Hepatocyte (in vitro differentiated cells): Measurements from ENCODE around the gene MAP10.

Experiments used
- CTCF ChIP-seq: fragments of 200-600 bp; sonication (generic); IDR thresholded peaks from 2 replicates; pipeline ENCODE4 v1.5.1; 2016; ENCODE audit warnings: antibody characterized with exemption, mild to moderate bottlenecking; ENCODE audit not compliant: poor library complexity
- EZH2 ChIP-seq: fragments of 200-600 bp; sonication (generic); IDR thresholded peaks from 2 replicates; pipeline ENCODE4 v1.6.1; 2016; ENCODE audit warnings: antibody characterized with exemption, mild to moderate bottlenecking, borderline replicate concordance
- EZH2phosphoT487 ChIP-seq: fragments of 200-600 bp; sonication (generic); IDR thresholded peaks from one replicate; pipeline ENCODE4 v1.6.1; 2018; ENCODE audit warnings: antibody characterized with exemption, mild to moderate bottlenecking, low read depth, moderate library complexity; ENCODE audit not compliant: unreplicated experiment, severe bottlenecking

- TF ChIP-seq EZH2phosphoT487 (no peak), CTCF (no peak), EZH2 (no peak)
These were observed 31.5 kb upstream of the MAP10 start for GRCh38 chr1:232773752-232774151.
